Lower leg skin (tissue), 3 donors: ENCODE measurements around the gene CSNK1G1.

Experiments
- CTCF ChIP-seq, 3 donors: fragments of 450-650 bp; IDR thresholded peaks; one replicate each; pipeline ENCODE4 v1.5.1; 2016; ENCODE audit warnings: antibody characterized with exemption in 3 of 3, mild to moderate bottlenecking in 3 of 3, moderate library complexity in 2 of 3
- POLR2A ChIP-seq, 2 donors: fragments of 450-650 bp; IDR thresholded peaks; one replicate each; pipeline ENCODE4 v1.6.1; 2016 to 2017; ENCODE audit warnings: antibody characterized with exemption in 2 of 2, mild to moderate bottlenecking in 1 of 2, moderate library complexity in 1 of 2

- TF ChIP-seq CTCF (IDR thresholded peaks at IDR 0.05) (no peak), POLR2A (IDR thresholded peaks at IDR 0.05) (no peak)
Observed at GRCh38 chr15:64157599-64158125, 198.3 kb downstream of the CSNK1G1 start.
